Thymus (tissue), 11 donors: ENCODE measurements around the gene VWA3A. TPM values are rescaled to one million over a fixed set of nuclear protein-coding genes. Genes with fewer than 3 reads are reported as not detected.

ENCODE experiments used
- DNase-seq, 9 donors: peaks; one replicate each; pipeline ENCODE4 v3.0.0-alpha.2; 2013; ENCODE audit warnings: low spot score in 9 of 9, low read depth in 6 of 9, missing footprints in 1 of 9
- H3K27ac ChIP-seq, 2 donors: one replicate each; pipeline ENCODE4 v1.5.1; 2013; ENCODE audit warnings: control low read depth in 1 of 2, low read depth in 1 of 2, low read length in 1 of 2, mild to moderate bottlenecking in 1 of 2, moderate library complexity in 1 of 2
- H3K27me3 ChIP-seq, 2 donors: one replicate each; pipeline ENCODE4 v1.5.1; 2013; ENCODE audit warnings: low read length in 1 of 2; ENCODE audit not compliant: control insufficient read depth in 2 of 2, insufficient read depth in 1 of 2
- H3K36me3 ChIP-seq, 2 donors: one replicate each; pipeline ENCODE4 v1.5.1; 2013; ENCODE audit warnings: low read length in 1 of 2, mild to moderate bottlenecking in 1 of 2, moderate library complexity in 1 of 2; ENCODE audit not compliant: control insufficient read depth in 2 of 2, insufficient read depth in 2 of 2
- H3K4me1 ChIP-seq, 2 donors: one replicate each; pipeline ENCODE4 v1.5.1; 2013; ENCODE audit warnings: low read length in 2 of 2; ENCODE audit not compliant: control insufficient read depth in 2 of 2, insufficient read depth in 2 of 2
- H3K4me3 ChIP-seq, 2 donors: one replicate each; pipeline ENCODE4 v1.5.1; 2013; ENCODE audit warnings: low read length in 2 of 2, control low read depth in 1 of 2, mild to moderate bottlenecking in 1 of 2
- H3K9me3 ChIP-seq, 2 donors: one replicate each; pipeline ENCODE4 v1.5.1; 2013; ENCODE audit warnings: low read length in 1 of 2, mild to moderate bottlenecking in 1 of 2; ENCODE audit not compliant: control insufficient read depth in 2 of 2, insufficient read depth in 1 of 2
- WGBS: extraction: QIAGEN DNeasy Blood & Tissue Kit; methylation state at CpG from one replicate; pipeline ENCODE4 v1.1.7; 2013; 5-methylcytosine and 5-hydroxymethylcytosine counted together
- polyA plus RNA-seq: library from polyadenylated mRNA; stranded (reverse); fragments of 200-250 nt; gene quantifications from one replicate; pipeline ENCODE4 v1.2.3, GENCODE V29; 2013
- total RNA-seq: library from RNA; stranded (reverse); fragments of 120-200 nt; gene quantifications from one replicate; pipeline ENCODE4 v1.2.4, GENCODE V29; 2013
- donor health status: healthy.

VWA3A gene
- total and polyA plus RNA-seq, 2 donors, result 0.09 to 0.18 TPM

DNA sequence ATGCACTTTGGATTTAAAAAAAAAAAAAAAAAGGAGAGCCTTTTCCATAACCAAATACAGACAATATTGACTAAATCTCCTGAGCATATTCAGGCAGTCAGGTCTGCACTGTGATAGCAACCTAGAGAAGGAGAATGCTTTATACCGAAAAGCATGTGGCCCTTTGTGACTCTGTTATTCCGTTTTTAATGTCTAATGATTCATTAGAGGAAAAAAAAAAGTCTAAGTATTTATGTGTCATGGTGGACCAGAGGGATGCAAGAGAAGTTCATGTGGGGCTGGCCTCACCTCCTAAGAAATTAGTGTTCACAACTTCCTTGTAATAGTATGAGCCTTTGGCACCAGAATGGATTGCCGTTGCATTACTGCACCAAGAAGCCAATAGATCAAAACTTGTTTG is 11.3 kb upstream of the VWA3A start:
- Histone ChIP-seq H3K27ac (no peak overlapping the region), H3K4me3 (no peak overlapping the region), H3K4me1 (no peaks in the 10 kb centered on the region), H3K36me3 (peaks cover 0 to 3% of the 10 kb centered on the region in 2 donors), H3K9me3 (no peaks in the 10 kb centered on the region), H3K27me3 (no peaks in the 10 kb centered on the region)
- DNase-seq, result no peak
- 96% methylated on average over 3 of the region's 3 CpGs for WGBS

DNA sequence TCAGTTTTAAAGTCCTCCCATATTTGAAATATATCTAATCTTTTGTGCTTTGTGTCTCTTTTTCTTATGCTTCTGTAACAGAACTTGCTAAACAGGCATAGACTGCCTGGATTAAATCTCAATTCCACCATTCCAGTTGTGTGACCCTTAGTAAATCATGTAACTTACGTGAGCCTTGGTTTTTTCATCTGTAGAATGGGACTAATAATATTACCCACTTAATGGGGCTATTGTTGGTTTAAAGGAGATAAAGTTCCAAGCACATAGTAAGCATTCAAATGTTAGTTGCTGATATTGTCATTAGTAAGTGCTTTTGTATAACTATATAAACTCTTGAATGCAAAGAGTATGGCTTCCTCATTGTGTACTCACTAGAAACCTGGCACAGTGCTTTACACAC is 5.9 kb upstream of the VWA3A start:
- Histone ChIP-seq H3K9me3 (no peaks in the 10 kb centered on the region), H3K27ac (no peak overlapping the region), H3K4me3 (no peak overlapping the region), H3K4me1 (no peaks in the 10 kb centered on the region), H3K36me3 (peaks cover 3 to 5% of the 10 kb centered on the region in 2 donors), H3K27me3 (no peaks in the 10 kb centered on the region)
- 99% methylated on average over 1 of the region's 1 CpG for WGBS
- no peak for DNase-seq

DNA sequence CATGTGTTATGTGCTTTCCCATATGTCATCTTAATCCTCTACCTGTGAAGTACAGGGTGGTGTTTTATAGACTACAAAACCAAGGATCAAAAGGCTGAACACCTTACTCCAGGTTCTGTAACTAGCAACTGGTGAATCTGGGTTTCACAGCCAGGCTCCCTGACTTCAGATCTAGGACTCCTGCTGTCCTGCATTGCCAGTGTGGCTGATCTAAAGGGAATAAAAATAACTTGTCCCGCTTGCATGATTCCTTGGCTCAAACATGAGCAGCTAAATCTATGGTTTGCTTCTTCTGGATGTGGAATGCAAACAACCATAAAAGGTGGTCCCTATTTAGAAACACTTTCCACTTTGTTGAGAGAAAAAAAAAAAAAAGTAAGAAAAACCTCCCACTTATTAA is 3.7 kb upstream of the VWA3A start:
- 95% methylated on average over 1 of the region's 1 CpG for WGBS
- no peaks in the 10 kb centered on the region for H3K27me3 ChIP-seq
- H3K27ac ChIP-seq, result no peak overlapping the region
- no peaks in the 10 kb centered on the region for H3K4me1 ChIP-seq
- no peak for DNase-seq
- peaks cover 3 to 5% of the 10 kb centered on the region in 2 donors for H3K36me3 ChIP-seq
- H3K9me3 ChIP-seq, result no peaks in the 10 kb centered on the region
- no peak overlapping the region for H3K4me3 ChIP-seq

DNA sequence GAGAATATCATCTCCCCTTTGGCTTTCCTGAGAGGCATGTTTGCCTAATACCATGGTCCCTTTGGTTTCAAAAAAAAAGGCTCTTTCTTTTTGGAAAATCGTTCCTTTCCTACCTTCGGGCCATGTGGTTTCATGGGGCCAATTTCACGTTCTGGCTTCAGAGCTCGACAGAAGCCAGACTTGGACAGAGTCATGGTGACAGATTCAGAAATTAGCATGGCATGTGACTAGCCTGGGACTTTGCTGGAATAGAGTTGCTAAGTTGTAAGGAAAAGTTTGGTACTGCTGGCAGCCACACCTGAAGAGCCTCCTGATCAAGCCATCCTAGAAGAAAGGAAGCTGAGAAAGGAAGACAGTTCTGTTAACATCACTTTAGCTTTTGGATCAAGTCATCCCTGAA is 2.4 kb upstream of the VWA3A start:
- no peaks in the 10 kb centered on the region for H3K4me1 ChIP-seq
- H3K36me3 ChIP-seq, result peaks cover 3 to 5% of the 10 kb centered on the region in 2 donors
- WGBS, result 96% methylated on average over 4 of the region's 4 CpGs
- H3K27me3 ChIP-seq, result no peaks in the 10 kb centered on the region
- no peaks in the 10 kb centered on the region for H3K9me3 ChIP-seq
- no peak overlapping the region for H3K4me3 ChIP-seq
- no peak for DNase-seq
- H3K27ac ChIP-seq, result no peak overlapping the region

DNA sequence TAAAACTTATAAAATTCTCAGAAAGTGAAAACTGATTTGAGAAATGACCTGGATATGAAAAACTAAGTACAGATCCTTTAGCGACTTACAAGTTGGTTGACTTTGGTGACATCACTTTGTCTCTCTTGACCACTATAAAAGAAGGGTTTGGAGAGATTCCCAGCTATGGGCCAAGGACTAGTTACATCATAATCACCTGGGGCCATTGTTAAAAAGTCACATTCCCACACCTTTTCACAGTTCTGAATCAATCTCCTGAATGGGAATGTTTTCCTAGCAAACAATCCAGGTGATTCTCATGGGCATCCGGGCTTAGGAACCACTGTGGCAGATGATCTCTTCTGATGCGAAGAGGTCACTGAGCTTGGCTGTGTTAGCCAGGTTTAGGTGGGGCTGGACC is 620 bp upstream of the VWA3A start:
- 98% methylated on average over 3 of the region's 3 CpGs for WGBS
- H3K4me1 ChIP-seq, result no peaks in the 10 kb centered on the region
- no peaks in the 10 kb centered on the region for H3K27me3 ChIP-seq
- no peak for DNase-seq
- H3K4me3 ChIP-seq, result no peak overlapping the region
- no peak overlapping the region for H3K27ac ChIP-seq
- no peaks in the 10 kb centered on the region for H3K36me3 ChIP-seq
- no peaks in the 10 kb centered on the region for H3K9me3 ChIP-seq

DNA sequence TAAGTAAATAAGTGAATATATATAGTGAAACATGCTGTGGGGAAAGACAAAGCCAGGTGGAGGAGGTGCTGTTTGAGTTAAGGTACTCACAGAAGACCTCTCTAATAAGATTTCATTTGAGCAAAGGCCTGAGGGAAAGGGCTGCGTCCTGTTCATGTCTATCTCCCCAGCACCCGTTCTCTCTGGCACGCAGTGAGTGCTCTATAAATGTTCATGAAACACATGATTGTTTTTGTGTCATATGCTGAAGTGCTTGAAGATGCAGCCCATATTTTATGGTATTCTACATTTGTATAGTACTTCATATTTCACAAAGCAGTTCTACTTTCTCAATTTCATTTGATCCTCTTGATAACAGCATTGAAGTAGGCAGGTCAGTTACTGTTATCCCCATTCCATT is 990 bp downstream of the VWA3A start:
- no peak for DNase-seq
- Histone ChIP-seq H3K27ac (no peak overlapping the region), H3K27me3 (no peaks in the 10 kb centered on the region), H3K36me3 (no peaks in the 10 kb centered on the region), H3K9me3 (no peaks in the 10 kb centered on the region), H3K4me3 (no peak overlapping the region), H3K4me1 (no peaks in the 10 kb centered on the region)
- 97% methylated on average over 3 of the region's 3 CpGs for WGBS

DNA sequence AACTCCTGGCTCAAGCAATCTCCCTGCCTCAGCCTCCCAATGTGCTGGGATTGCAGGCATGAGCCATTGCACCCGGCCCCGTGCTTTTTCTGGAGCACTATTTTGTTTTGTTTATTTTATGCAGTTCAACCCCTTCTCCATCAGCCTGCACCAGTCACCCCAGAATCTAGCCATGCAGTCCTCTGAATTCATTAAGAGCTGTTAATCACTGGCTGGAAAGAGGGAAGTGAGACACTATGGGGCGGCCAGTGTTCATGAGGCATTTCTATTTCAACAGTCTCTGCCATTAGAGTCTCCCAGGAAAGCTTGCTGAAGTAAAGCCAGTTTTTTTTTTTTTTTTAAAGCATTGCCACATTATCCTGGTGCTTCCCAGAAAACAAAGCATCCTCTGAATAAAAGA is 1.7 kb downstream of the VWA3A start:
- no peak overlapping the region for H3K4me3 ChIP-seq
- 95% methylated on average over 3 of the region's 3 CpGs for WGBS
- no peak for DNase-seq

DNA sequence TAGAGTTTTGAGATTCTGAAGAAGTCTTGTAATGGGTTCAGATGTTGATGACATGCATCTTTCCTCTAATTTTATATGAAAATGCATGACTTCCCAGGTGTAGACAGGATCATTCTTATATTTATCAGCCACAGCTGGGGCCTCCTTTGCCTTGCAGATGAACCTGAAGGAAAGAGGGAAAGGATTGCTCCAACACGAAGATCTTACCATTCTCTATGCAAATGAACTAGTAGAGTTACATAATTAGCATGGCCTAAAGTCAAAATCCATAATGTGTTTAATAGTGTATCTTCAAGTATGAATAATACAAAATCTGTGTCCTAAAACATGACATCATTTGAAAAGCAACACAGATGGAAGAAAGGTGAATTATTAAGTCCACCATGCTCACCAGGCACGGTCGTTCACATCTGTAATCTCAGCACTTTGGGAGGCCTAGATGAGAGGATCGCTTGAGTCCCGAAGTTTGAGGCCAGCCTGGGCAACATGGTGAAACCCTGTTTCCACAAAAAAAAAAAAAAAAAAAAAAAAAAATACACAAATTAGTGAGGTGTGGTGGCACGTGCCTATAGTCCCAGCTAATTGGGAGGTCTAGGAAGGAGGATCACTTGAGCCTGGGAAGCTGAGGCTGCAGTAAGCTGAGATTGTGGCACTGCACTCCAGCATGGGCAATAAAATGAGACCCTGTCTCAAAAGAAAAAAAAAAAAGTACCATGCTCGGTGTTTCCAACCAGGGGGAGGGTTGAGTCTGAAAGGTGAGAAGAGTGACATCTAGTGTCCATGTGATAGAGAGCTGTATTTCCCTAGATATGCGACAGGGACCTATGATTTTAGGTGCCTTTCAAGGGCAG is 6.3 kb downstream of the VWA3A start:
- no peaks in the 10 kb centered on the region for H3K27me3 ChIP-seq
- DNase-seq, result peak; percentile 11 to 72 (median 36)
- H3K27ac ChIP-seq, result no peak overlapping the region
- H3K4me1 ChIP-seq, result no peaks in the 10 kb centered on the region
- no peaks in the 10 kb centered on the region for H3K36me3 ChIP-seq
- H3K9me3 ChIP-seq, result no peaks in the 10 kb centered on the region
- 65% methylated on average over 8 of the region's 8 CpGs for WGBS
- no peak overlapping the region for H3K4me3 ChIP-seq

More for the DNA sequence above, 1.7 kb downstream of the VWA3A start:
- Histone ChIP-seq H3K4me1 (no peaks in the 10 kb centered on the region), H3K36me3 (no peaks in the 10 kb centered on the region), H3K27me3 (no peaks in the 10 kb centered on the region), H3K9me3 (no peaks in the 10 kb centered on the region), H3K27ac (no peak overlapping the region)

DNA sequence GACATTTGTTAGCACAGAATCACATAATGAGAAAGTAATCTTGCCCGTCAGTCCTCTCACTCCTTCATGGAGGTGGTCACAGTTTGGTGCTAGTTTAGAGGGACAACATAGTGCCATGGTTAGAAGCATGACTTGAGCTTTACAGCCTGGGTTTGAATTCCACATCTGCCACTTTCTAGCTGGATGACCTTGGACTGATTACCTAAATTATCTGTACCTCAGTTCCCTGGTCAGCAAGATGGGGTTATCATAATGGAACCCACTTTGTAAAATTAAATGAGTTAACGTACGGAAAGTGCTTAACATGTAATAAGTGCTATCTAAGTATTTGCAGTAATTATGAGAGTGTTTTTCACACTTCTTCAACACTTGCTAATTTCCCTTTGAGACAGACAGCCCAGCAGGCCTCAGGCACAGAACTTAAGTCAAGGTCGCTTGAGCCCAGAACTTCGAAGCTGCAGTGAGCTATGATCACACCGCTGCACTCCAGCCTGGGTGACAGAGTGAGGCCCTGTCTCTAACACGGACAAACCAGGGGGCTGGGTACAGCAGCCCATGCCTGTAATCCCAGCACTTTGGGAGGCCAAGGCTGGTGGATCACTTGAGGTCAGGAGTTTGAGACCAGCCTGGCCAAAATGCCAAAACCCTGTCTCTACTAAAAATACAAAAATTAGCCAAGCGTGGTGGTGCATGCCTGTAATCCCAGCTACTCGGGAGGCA is 7.1 kb downstream of the VWA3A start:
- no peaks in the 10 kb centered on the region for H3K27me3 ChIP-seq
- DNase-seq, result no peak
- 92% methylated on average over 9 of the region's 9 CpGs for WGBS
- no peaks in the 10 kb centered on the region for H3K4me1 ChIP-seq
- H3K9me3 ChIP-seq, result no peaks in the 10 kb centered on the region
- no peaks in the 10 kb centered on the region for H3K36me3 ChIP-seq
- H3K27ac ChIP-seq, result no peak overlapping the region
- H3K4me3 ChIP-seq, result no peak overlapping the region
